Adrenal gland (tissue), 12 donors: ENCODE results near the gene ZNF618. TPM values are rescaled to one million over a fixed set of nuclear protein-coding genes. Genes with fewer than 3 reads are reported as not detected.
"Not testable (repeated sequence)": the region's sequence is repeated elsewhere in the genome, so short reads cannot be mapped to it uniquely, and the experiment has no call there.

ENCODE experiments used
- DNase-seq, 7 donors: peaks; one replicate each; pipeline ENCODE4 v3.0.0-alpha.2; 2019 to 2020
- H3K27ac ChIP-seq, 5 donors: fragments of 200-600 bp; sonication (generic) in 4 of 5; 1 replicate in 3 of 5; 2 replicates in 2 of 5; pipeline versions ENCODE4 v1.5.1 to v1.8.0; 2016 to 2020; ENCODE audit warnings: mild to moderate bottlenecking in 1 of 5
- H3K27me3 ChIP-seq: fragments of 200-600 bp; 2 replicates; pipeline ENCODE4 v1.8.0; 2021
- H3K36me3 ChIP-seq, 2 donors: fragments of 200-600 bp; replicated peaks in 1 of 2; 1 replicate in 1 of 2; 2 replicates in 1 of 2; pipeline versions ENCODE4 v1.5.1 to v1.8.0; 2018 to 2022
- H3K4me1 ChIP-seq, 2 donors: fragments of 200-600 bp; replicated peaks in 1 of 2; 1 replicate in 1 of 2; 2 replicates in 1 of 2; pipeline versions ENCODE4 v1.5.1 to v1.8.0; 2018 to 2021
- H3K4me3 ChIP-seq, 4 donors: fragments of 200-600 bp; sonication (generic) in 3 of 4; one replicate each; pipeline ENCODE4 v1.5.1; 2016 to 2018
- H3K9me3 ChIP-seq, 3 donors: fragments of 200-600 bp; sonication (generic) in 1 of 3; replicated peaks in 1 of 3; 1 replicate in 2 of 3; 2 replicates in 1 of 3; pipeline versions ENCODE4 v1.5.1 to v1.8.0; 2016 to 2021
- POLR2A ChIP-seq, 2 donors: fragments of 450-650 bp; IDR thresholded peaks; one replicate each; pipeline ENCODE4 v1.6.1; 2017; ENCODE audit warnings: antibody characterized with exemption in 2 of 2, mild to moderate bottlenecking in 2 of 2, moderate library complexity in 1 of 2
- WGBS, 4 donors: extraction: QIAGEN DNeasy Blood & Tissue Kit in 2 of 4; methylation state at CpG; one replicate each; pipeline versions ENCODE4 v1.1.5 to v1.1.7; 2013 to 2017; 5-methylcytosine and 5-hydroxymethylcytosine counted together
- intact Hi-C, 2 donors: fragments of 100-400 bp; cut with DNase I; formaldehyde crosslinking; loops; one replicate each; pipeline versions ENCODE4 v1.14.1 to v1.15.0; 2022 to 2023
- polyA plus RNA-seq, 3 donors: library from polyadenylated mRNA; stranded (reverse); fragments of 200-250 nt in 2 of 3; fragments of 350-450 nt in 1 of 3; fragmentation: Illumina TruSeq in 1 of 3; extraction: RNeasy Lipid Tissue Mini Kit (QIAGEN cat#74804) in 1 of 3; gene quantifications; one replicate each; pipeline ENCODE4 v1.2.3, GENCODE V29; 2013 to 2014
- total RNA-seq, 9 donors: library from RNA; depleted of rRNA in 4 of 9; stranded (reverse); fragments of >200 nt in 4 of 9; fragments of 120-200 nt in 1 of 9; fragmentation: NEBNext Ultra II Directional in 1 of 9; extraction: Animal tissue kit (Norgen Biotek cat#: 25700) in 1 of 9; gene quantifications; one replicate each; pipeline versions ENCODE4 v1.1.0 to v1.2.4, GENCODE V29; 2013 to 2023
- TF ChIP-seq, protein P1 (sequence below), 6 experiments: fragments of 450-650 bp in 4 of 6; fragments of 200-600 bp in 2 of 6; sonication (generic) in 1 of 6; IDR thresholded peaks; 1 replicate in 5 of 6; 2 replicates in 1 of 6; pipeline versions ENCODE4 v1.5.1 to v1.8.0; 2016 to 2021; ENCODE audit warnings: antibody characterized with exemption in 6 of 6, mild to moderate bottlenecking in 2 of 6, moderate library complexity in 1 of 6
- donor health status: healthy with polysubstance abuse.
- donor health status: Bipolar disorder and iron deficiency.
- donor health status: DM: yes; HTN: yes; CAD: no.
- donor health status: DM: no; HTN: no; CAD: no.
- donor health status: DM: no; HTN: no; CAD: no.
- donor health status: DM: yes; HTN: yes; CAD: no.

The ZNF618 gene
- total and polyA plus RNA-seq, 12 donors: 4.5 to 21.3 (median 9.9) TPM

DNA sequence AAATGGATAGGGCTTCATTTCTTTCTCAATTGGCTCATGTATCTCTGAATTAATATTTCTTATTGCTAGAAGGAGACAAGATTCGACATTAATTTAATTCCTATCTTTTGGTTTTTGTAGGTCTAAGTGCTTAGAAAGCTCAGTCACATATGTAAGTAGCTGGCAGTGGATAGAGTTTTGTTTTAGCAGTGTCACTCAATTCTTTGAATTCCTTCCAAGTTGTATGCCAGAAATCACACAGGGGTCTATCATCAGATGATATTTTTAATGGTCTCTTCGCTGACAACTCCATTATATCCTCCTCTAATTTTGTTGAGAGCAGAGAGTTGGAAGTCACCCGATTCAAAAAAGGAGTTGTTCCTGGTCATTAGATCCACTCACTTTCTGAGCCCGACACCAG is 119.3 kb downstream of the ZNF618 start:
- Histone ChIP-seq H3K9me3 (no peaks in the 10 kb centered on the region), H3K27me3 (no peaks in the 10 kb centered on the region), H3K27ac (no peak overlapping the region), H3K36me3 (no peaks in the 10 kb centered on the region), H3K4me1 (peaks cover 37 to 44% of the 10 kb centered on the region in 2 donors), H3K4me3 (no peak overlapping the region)
- intact Hi-C loops: loop anchor here in 1 of 2 donors (10.0 kb wide), 1 partner anchor 121 kb away; the partner anchor contains the start of gene ZNF618
- TF ChIP-seq, protein P1, sequence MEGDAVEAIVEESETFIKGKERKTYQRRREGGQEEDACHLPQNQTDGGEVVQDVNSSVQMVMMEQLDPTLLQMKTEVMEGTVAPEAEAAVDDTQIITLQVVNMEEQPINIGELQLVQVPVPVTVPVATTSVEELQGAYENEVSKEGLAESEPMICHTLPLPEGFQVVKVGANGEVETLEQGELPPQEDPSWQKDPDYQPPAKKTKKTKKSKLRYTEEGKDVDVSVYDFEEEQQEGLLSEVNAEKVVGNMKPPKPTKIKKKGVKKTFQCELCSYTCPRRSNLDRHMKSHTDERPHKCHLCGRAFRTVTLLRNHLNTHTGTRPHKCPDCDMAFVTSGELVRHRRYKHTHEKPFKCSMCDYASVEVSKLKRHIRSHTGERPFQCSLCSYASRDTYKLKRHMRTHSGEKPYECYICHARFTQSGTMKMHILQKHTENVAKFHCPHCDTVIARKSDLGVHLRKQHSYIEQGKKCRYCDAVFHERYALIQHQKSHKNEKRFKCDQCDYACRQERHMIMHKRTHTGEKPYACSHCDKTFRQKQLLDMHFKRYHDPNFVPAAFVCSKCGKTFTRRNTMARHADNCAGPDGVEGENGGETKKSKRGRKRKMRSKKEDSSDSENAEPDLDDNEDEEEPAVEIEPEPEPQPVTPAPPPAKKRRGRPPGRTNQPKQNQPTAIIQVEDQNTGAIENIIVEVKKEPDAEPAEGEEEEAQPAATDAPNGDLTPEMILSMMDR (IDR thresholded peaks at IDR 0.05): no peak
- no peak for TF ChIP-seq POLR2A (IDR thresholded peaks at IDR 0.05)
- no peak for DNase-seq
- WGBS, 4 donors: 77 to 86% (median 79%) methylated on average over 4 of the region's 4 CpGs

DNA sequence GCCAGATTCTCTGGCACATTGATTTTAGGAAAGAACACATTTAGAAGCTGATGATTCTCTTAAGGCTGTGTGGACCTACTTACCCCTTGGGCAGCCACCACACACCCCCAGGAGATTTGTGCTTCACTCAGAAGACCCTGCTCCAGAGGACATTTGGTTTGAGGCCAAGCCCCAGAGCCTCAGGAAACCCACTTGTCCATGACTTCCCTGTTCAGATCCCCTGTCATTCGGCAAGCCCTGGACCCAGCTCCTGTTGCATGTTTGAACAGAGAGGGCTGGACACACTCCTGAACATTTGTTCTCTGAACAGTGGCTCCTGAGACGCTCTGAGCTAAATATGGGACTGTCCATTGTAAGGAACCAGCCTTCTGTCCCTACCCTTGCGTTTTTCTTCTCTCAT is 119.9 kb downstream of the ZNF618 start:
- intact Hi-C loops: loop anchor here in 1 of 2 donors (10.0 kb wide), 1 partner anchor 121 kb away; the partner anchor contains the start of gene ZNF618
- Histone ChIP-seq H3K4me1 (peaks cover 35 to 39% of the 10 kb centered on the region in 2 donors), H3K27ac (no peak overlapping the region), H3K27me3 (no peaks in the 10 kb centered on the region), H3K36me3 (no peaks in the 10 kb centered on the region), H3K9me3 (no peaks in the 10 kb centered on the region), H3K4me3 (no peak overlapping the region)
- DNase-seq: peak in 1 of 7 donors; percentile 14
- no peak for TF ChIP-seq POLR2A (IDR thresholded peaks at IDR 0.05)
- TF ChIP-seq, protein P1 (IDR thresholded peaks at IDR 0.05): no peak
- WGBS, 4 donors: 88 to 95% (median 89%) methylated on average over 3 of the region's 3 CpGs

DNA sequence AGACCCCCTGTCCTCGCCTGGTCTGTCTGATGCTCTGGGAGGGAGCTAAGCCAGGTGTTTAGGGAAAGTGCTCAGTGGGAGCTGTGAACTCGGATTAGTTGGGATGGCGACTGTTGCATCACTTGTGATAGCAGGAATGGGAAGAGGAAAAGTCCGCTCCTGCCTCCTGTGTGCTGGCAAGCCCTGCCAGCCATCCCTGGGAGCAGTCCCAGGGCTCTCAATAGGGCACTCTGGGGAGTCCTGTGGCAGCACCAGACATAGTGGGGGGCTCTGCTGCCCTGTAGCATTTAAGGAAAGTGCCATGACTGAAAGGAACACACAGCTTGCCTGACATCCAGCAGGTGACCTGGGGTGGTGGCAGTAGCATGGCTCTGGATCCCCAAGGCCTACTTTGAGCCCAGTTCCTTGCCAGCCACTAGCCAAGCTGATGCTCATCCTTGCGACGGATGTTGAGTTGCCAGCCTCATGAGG is 120.5 kb downstream of the ZNF618 start:
- WGBS, 4 donors: 90 to 98% (median 97%) methylated on average over 6 of the region's 6 CpGs
- peak in 1 of 7 donors; percentile 44 for DNase-seq
- Histone ChIP-seq H3K9me3 (no peaks in the 10 kb centered on the region), H3K4me1 (peaks cover 29 to 33% of the 10 kb centered on the region in 2 donors), H3K27ac (no peak overlapping the region), H3K4me3 (no peak overlapping the region), H3K36me3 (no peaks in the 10 kb centered on the region), H3K27me3 (no peaks in the 10 kb centered on the region)
- no peak for TF ChIP-seq POLR2A (IDR thresholded peaks at IDR 0.05)
- TF ChIP-seq, protein P1 (IDR thresholded peaks at IDR 0.05): no peak
- intact Hi-C loops: loop anchor here in 1 of 2 donors (10.0 kb wide), 1 partner anchor 122 kb away; the partner anchor contains the start of gene ZNF618

DNA sequence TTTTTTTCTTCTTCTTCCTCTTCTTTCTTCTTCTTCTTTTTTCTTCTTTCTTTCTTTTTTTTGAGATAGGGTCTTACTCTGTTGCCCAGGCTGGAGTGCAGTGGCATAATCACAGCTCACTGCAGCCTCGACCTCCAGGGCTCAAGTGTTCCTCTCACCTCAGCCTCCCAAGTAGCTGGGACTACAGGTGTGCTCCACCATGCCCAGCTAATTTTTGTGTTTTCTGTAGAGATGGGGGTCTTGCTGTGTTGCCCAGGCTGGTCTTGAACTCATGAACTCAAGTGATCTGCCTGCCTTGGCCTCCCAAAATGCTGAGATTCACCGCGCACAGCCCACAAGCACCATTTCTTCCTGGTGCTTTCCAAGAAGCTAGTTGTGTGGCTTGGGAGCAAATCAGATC is 121.0 kb downstream of the ZNF618 start:
- intact Hi-C loops: loop anchor here in 1 of 2 donors (10.0 kb wide), 1 partner anchor 122 kb away; the partner anchor contains the start of gene ZNF618
- peaks cover 24 to 28% of the 10 kb centered on the region in 2 donors for H3K4me1 ChIP-seq
- DNase-seq, H3K4me3 ChIP-seq, H3K27ac ChIP-seq, H3K27me3 ChIP-seq, H3K36me3 ChIP-seq, H3K9me3 ChIP-seq: not testable (repeated sequence)
- WGBS, 4 donors: 94 to 98% (median 96%) methylated on average over 3 of the region's 3 CpGs

DNA sequence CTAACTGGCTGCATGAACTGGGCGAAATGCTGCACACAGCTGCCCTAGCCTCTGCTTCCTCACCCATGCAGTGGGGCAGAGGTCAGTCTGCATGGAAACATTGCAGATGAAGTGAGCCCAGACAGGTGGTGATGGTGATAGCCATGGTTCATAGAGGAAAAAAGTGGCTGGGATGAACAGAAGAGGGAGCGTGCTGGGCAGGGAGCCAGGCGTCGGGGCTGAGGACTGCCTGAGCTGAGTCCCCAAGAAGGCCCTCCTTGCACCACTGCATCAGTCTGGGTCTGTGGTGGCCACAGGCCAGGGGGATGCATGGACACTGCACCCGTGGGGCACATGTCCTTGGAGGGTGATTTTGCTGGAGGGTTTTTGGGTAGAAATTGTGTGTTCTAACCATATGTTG is 121.5 kb downstream of the ZNF618 start:
- no peak overlapping the region for H3K27ac ChIP-seq
- intact Hi-C loops: loop anchor here in 1 of 2 donors (10.0 kb wide), 1 partner anchor 123 kb away; the partner anchor contains the start of gene ZNF618
- peaks cover 0 to 8% of the 10 kb centered on the region in 2 donors for H3K36me3 ChIP-seq
- TF ChIP-seq, protein P1 (IDR thresholded peaks at IDR 0.05): no peak
- TF ChIP-seq POLR2A (IDR thresholded peaks at IDR 0.05): no peak
- WGBS, 4 donors: 94 to 98% (median 97%) methylated on average over 5 of the region's 5 CpGs
- H3K4me3 ChIP-seq: no peak overlapping the region
- H3K27me3 ChIP-seq: no peaks in the 10 kb centered on the region
- peak in 3 of 7 donors; percentile 13 to 49 (median 20) for DNase-seq
- H3K9me3 ChIP-seq: no peaks in the 10 kb centered on the region
- H3K4me1 ChIP-seq: peaks cover 18 to 22% of the 10 kb centered on the region in 2 donors
